BLaER1 treated with 17β-estradiol and CSF1 and Interleukin-3, amounts not matched to agents 10 nM and 100 nM (cell line): ENCODE results near the gene LBX1.
A peak's percentile ranks its signal among the peaks of the same experiment; 100 is the strongest.

ENCODE experiments used
- H3K27ac ChIP-seq, 11 experiments: shearing (Covaris generic); formaldehyde crosslinking; 2 replicates each; pipeline ENCODE4 v1.8.1; 2022
- H3K27me3 ChIP-seq, 11 experiments: shearing (Covaris generic); formaldehyde crosslinking; 2 replicates each; pipeline ENCODE4 v1.8.1; 2022
- H3K36me3 ChIP-seq, 11 experiments: shearing (Covaris generic); formaldehyde crosslinking; 2 replicates each; pipeline ENCODE4 v1.8.1; 2022
- H3K4me1 ChIP-seq, 10 experiments: shearing (Covaris generic); formaldehyde crosslinking; 2 replicates each; pipeline ENCODE4 v1.8.1; 2022
- H3K4me2 ChIP-seq, 11 experiments: shearing (Covaris generic); formaldehyde crosslinking; 2 replicates each; pipeline ENCODE4 v1.8.1; 2022
- H3K4me3 ChIP-seq, 10 experiments: shearing (Covaris generic); formaldehyde crosslinking; 2 replicates each; pipeline ENCODE4 v1.8.1; 2022
- H3K9ac ChIP-seq, 11 experiments: shearing (Covaris generic); formaldehyde crosslinking; 2 replicates each; pipeline ENCODE4 v1.8.1; 2022
- H3K9me3 ChIP-seq, 11 experiments: shearing (Covaris generic); formaldehyde crosslinking; replicated peaks in 1 of 11; 2 replicates each; pipeline ENCODE4 v1.8.1; 2022
- H4K20me1 ChIP-seq, 11 experiments: shearing (Covaris generic); formaldehyde crosslinking; 2 replicates each; pipeline ENCODE4 v1.8.1; 2022
- Cebpa-rat ChIP-seq, 11 experiments: shearing (Covaris generic); IDR thresholded peaks; 2 replicates each; pipeline ENCODE4 v1.8.1; 2022

Gene LBX1, protein sequence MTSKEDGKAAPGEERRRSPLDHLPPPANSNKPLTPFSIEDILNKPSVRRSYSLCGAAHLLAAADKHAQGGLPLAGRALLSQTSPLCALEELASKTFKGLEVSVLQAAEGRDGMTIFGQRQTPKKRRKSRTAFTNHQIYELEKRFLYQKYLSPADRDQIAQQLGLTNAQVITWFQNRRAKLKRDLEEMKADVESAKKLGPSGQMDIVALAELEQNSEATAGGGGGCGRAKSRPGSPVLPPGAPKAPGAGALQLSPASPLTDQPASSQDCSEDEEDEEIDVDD

DNA sequence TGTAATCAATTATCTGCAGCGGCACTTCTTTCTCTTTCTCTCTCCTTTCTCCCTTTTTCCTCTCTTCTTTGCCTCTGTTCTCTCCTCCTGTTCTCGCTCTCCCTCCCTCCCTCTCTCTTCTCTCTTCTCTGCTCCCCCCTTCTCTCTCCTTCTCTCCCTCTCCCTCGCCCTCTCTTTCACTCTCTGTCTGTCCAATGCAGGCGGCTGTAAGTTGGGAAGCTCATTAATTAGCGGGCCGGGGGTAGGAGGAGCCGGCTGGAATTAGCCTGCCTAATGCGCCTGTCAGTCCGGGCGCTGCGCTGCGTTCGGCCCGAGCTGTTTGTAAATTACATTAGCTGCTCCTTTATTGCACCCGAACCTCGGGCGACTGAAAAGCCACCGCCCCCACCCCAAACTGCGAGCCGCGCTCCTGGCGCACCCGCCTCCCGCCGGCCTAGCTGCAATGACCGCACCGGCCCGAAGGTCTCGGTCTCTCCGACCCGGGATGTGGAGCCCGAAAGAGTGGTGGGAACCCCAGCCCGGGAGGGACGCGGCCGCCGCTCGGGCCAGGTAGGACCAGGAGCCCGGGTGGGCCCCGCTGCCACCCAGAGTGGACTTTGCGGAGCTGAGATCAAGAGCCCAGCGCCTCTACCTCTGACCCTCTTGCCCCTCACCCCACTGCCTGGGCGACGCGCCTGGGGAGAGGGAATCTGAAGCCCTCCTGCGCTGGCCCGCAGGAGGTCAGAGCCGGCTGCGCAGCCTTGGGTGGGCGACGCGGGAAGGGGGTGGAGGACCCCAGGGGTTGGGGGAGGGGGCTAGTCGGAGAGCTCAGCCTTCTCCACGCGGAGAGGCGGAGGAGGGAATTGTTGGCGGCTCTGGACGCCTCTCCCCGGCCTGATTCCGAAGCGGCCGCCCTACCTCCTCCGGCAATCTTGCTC, at the start of gene LBX1:
Gene LBX1 (minus strand): TSS at position 198 of the 917 bp plus-strand sequence. CDS start 648 bp downstream, outside the sequence.
- Histone ChIP-seq H3K27ac (no peak within 1 kb of the TSS), H3K4me1 (peaks cover 0 to 17% (median 4%) of the 10 kb centered on the region in 10 experiments; a peak in 6 of 20 replicates), H3K4me2 (peak within 1 kb of the TSS in 7 of 11 experiments; percentile 26 to 77 (median 34); a peak in 11 of 22 replicates), H4K20me1 (peaks cover 0 to 100% (median 90%) of the 10 kb centered on the region in 11 experiments; a peak in 18 of 22 replicates), H3K27me3 (peaks cover 100% of the 10 kb centered on the region in 11 experiments), H3K4me3 (peak within 1 kb of the TSS in 4 of 10 experiments; percentile 25 to 42 (median 31); a peak in 6 of 20 replicates), H3K9me3 (peaks cover 9 to 22% (median 19%) of the 10 kb centered on the region in 11 experiments; a peak in 18 of 22 replicates), H3K9ac (no peak within 1 kb of the TSS), H3K36me3 (no peaks in the 10 kb centered on the region)
- TF ChIP-seq Cebpa-rat (IDR thresholded peaks at IDR 0.05) = no peak

DNA sequence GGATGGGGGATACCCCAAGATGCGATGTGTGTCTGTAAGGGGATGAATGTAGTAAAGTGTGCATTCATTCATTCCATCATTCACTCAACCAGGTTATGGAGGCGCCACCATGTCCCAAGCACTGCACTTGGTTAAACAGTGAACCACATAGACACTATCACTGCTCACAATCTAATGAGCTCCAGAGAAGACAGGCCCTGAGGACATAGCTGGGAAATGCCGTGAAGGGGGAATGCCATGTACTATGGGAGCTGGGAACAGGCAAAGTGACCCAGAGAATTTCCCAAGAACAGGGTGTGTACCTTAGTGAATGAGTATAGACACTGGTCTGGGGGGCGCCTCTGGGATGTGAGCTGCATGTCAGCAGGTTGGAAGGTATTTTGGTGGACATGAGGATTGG, 44.5 kb upstream of the LBX1 start:
- Histone ChIP-seq H3K4me3 (no peak overlapping the region), H3K9ac (no peak overlapping the region), H3K9me3 (no peaks in the 10 kb centered on the region), H3K36me3 (no peaks in the 10 kb centered on the region), H3K27ac (no peak overlapping the region), H4K20me1 (no peaks in the 10 kb centered on the region), H3K4me2 (no peak overlapping the region), H3K27me3 (no peaks in the 10 kb centered on the region; a peak in 1 of 22 replicates), H3K4me1 (no peaks in the 10 kb centered on the region)
- no peak for TF ChIP-seq Cebpa-rat (IDR thresholded peaks at IDR 0.05)

DNA sequence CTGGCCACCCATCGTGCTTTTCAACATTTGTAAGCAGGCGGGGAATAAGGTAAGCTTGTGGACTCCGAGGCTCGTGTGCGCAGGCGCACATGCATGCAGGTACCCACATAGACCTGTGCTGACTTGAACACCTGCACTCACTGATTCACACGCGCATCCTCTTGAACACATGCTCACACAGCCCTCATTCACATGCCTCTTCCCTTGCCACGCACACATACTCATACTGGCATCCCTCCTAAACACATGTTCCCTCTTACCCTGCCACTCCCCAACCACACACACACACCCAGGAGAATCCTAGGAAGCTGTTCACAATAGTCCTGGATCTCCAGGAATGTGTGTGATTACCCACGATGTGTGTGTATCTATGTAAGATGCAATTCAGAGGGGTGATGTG, 44.1 kb upstream of the LBX1 start:
- Histone ChIP-seq H3K27ac (no peak overlapping the region), H3K4me2 (no peak overlapping the region), H3K4me1 (no peaks in the 10 kb centered on the region), H3K9me3 (no peaks in the 10 kb centered on the region), H4K20me1 (no peaks in the 10 kb centered on the region), H3K4me3 (no peak overlapping the region), H3K27me3 (no peaks in the 10 kb centered on the region; a peak in 1 of 22 replicates), H3K36me3 (no peaks in the 10 kb centered on the region), H3K9ac (no peak overlapping the region)
- no peak for TF ChIP-seq Cebpa-rat (IDR thresholded peaks at IDR 0.05)

DNA sequence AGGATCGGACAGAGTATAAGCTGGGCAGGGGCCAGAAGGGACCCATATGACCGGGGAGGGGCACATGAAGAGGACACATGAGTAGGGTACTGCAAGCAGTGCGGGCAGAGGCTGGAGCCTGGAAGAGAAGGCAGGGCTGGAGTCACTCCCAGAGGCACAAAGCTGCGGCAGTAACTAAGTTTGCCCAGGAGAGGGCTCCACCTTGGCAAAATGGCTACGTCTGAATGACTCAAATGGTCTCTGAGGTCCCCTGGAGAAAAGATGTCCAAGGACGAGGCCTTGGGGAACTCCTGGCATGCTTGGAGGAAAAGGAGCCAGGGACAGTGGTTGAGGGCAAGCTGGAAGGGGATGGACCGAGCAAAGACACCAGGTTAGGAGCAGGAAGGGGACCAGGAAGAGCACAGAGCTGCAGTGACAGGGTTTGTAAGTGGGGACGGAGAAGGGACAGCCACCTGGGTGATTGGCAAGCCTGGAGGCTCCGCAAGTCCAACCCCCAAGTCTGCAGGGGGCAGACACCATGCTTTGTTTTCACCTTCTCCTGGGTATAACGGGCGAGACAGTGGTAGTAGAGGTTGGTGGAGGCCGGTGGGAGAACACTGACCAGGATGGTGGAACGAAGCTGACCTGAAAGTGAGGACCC, 43.1 kb upstream of the LBX1 start:
- no peak overlapping the region for H3K27ac ChIP-seq
- H3K9ac ChIP-seq = no peak overlapping the region
- H3K27me3 ChIP-seq = no peaks in the 10 kb centered on the region; a peak in 1 of 22 replicates
- no peak overlapping the region for H3K4me2 ChIP-seq
- H3K36me3 ChIP-seq = no peaks in the 10 kb centered on the region
- H3K4me3 ChIP-seq = no peak overlapping the region
- H3K9me3 ChIP-seq = no peaks in the 10 kb centered on the region
- no peaks in the 10 kb centered on the region for H4K20me1 ChIP-seq
- TF ChIP-seq Cebpa-rat (IDR thresholded peaks at IDR 0.05) = no peak
- no peaks in the 10 kb centered on the region for H3K4me1 ChIP-seq

DNA sequence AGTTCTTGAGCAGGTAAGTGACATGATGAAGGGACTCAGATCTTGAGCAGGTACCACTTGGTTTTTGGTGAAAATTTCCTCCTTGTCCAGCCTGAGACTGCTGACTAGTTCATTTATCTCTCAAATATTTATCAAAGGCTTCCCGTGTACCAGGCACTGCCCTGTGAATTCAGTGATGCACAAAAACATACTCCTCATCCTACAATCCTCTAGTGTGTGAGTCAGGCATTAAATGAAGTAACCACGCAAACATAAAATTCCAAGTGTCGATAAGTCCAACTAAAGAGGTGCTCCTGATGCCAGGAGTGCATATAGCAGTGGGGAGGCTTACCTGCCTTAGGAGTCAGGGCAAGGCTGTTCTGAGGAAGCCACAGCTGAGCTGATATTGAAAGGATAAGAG, 41.5 kb upstream of the LBX1 start:
- Histone ChIP-seq H3K9me3 (no peaks in the 10 kb centered on the region), H3K9ac (no peak overlapping the region), H3K27ac (no peak overlapping the region), H4K20me1 (no peaks in the 10 kb centered on the region), H3K4me1 (no peaks in the 10 kb centered on the region), H3K27me3 (no peaks in the 10 kb centered on the region), H3K36me3 (no peaks in the 10 kb centered on the region), H3K4me2 (no peak overlapping the region), H3K4me3 (no peak overlapping the region)
- TF ChIP-seq Cebpa-rat (IDR thresholded peaks at IDR 0.05) = no peak

DNA sequence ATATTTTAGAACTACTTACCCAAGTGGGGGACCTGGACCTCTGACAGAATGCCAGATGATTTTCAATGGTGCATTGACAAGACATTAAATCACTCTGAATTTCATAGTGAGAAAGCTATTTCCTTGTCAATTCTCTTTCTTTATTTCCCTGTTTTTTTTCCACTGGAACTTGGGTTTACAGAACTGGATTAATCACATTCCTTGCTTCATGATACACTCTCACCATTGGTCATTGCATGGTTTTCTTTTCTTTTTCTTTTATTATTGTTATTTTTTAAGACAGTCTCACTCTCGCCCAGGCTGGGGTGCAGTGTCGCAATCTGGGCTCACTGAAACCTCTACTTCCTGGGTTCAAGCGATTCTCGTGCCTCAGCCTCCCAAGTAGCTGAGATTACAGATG, 38.5 kb upstream of the LBX1 start:
- Histone ChIP-seq H3K36me3 (no peaks in the 10 kb centered on the region), H3K4me2 (no peak overlapping the region), H3K27me3 (no peaks in the 10 kb centered on the region), H3K9ac (no peak overlapping the region), H4K20me1 (no peaks in the 10 kb centered on the region), H3K4me3 (no peak overlapping the region), H3K27ac (no peak overlapping the region), H3K4me1 (no peaks in the 10 kb centered on the region), H3K9me3 (no peaks in the 10 kb centered on the region)
- TF ChIP-seq Cebpa-rat (IDR thresholded peaks at IDR 0.05) = peak in 1 of 11 experiments; percentile 28; a peak in 1 of 22 replicates

DNA sequence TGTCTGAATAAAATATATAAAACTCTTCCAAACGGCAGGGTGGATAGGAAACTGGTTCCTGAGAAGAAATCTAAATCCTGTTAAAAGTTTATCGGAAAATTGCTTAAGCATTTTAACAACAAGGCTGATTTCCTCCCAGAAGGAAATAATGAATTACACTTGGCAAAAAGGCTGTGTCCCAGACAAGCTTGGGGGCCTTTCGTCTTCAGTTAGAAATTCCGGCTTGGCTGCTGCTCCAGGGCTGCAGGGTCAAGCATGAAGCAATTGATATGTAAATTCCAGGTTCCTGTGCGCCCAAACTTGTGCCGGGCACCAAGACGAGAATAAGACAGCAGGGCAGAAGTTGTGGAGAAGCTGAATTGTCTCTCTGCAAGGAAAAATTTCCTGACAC, 38.0 kb upstream of the LBX1 start:
- Histone ChIP-seq H3K4me3 (no peak overlapping the region), H3K27ac (no peak overlapping the region), H3K27me3 (no peaks in the 10 kb centered on the region), H4K20me1 (no peaks in the 10 kb centered on the region; a peak in 1 of 22 replicates), H3K4me2 (no peak overlapping the region), H3K9ac (no peak overlapping the region), H3K4me1 (no peaks in the 10 kb centered on the region), H3K36me3 (no peaks in the 10 kb centered on the region), H3K9me3 (no peaks in the 10 kb centered on the region)
- TF ChIP-seq Cebpa-rat (IDR thresholded peaks at IDR 0.05) = no peak

DNA sequence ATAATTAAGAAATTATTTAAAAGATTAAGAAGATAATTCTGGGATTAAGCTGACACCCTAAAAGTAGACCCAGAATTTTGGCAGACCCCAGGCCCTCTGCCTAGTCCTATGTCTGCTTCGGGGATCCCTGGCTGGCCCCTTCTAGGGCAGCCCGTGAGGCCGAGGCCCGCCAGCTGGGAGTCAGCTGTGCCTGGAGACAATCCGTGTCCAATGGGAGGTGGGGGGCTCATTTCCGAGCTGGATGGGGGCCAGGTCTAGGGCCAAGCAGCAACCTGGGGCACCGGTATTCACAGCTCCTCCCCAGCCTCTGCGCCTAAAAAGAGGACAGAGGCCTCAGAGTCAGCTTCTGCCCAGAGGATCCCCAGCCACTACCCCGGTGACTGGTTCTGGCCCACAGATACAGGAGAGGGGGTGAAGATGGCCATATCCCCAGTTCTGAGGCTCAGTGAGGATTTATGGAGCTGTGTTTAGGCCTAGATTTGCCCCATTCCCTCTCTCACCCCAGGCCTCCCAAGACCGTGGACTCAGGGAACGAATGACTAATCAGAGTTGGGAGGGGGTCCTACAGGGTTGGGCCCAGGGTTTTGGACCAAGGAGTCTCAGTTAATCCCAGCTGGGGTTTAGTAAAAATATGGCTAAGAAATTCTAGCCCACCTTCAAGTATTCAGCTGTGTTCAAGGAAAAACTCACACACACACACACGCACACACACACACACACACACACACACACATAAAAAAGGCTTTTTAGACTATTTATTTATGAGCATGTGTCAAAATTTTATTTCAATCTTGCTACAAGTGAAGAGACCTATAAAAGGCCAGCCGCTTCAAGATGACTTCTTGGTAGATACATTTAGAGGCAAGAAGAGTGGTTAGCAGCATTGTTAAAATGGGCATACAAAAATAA, 37.4 kb upstream of the LBX1 start:
- H4K20me1 ChIP-seq = no peaks in the 10 kb centered on the region; a peak in 1 of 22 replicates
- no peaks in the 10 kb centered on the region for H3K27me3 ChIP-seq
- H3K4me1 ChIP-seq = no peaks in the 10 kb centered on the region
- TF ChIP-seq Cebpa-rat (IDR thresholded peaks at IDR 0.05) = no peak
- H3K4me2 ChIP-seq = no peak overlapping the region
- H3K9ac ChIP-seq = no peak overlapping the region
- no peaks in the 10 kb centered on the region for H3K9me3 ChIP-seq
- H3K27ac ChIP-seq = no peak overlapping the region
- H3K36me3 ChIP-seq = no peaks in the 10 kb centered on the region
- H3K4me3 ChIP-seq = no peak overlapping the region
